Endothelial cell (in vitro differentiated cells): ENCODE data around the gene TNIP3. TPM values are rescaled to one million over a fixed set of nuclear protein-coding genes. Genes with fewer than 3 reads are reported as not detected.

Experiments used
- DNase-seq: peaks from one replicate; pipeline ENCODE4 v3.0.0; 2021; ENCODE audit warnings: low spot score
- H3K27ac Mint-ChIP-seq: one replicate; pipeline ENCODE4 v1.8.0; 2021; ENCODE audit warnings: mixed read lengths, inconsistent platforms; ENCODE audit not compliant: unreplicated experiment
- H3K27me3 Mint-ChIP-seq: one replicate; pipeline ENCODE4 v1.8.0; 2021; ENCODE audit warnings: mild to moderate bottlenecking, moderate library complexity, mixed read lengths, inconsistent platforms; ENCODE audit not compliant: unreplicated experiment
- H3K36me3 Mint-ChIP-seq: one replicate; pipeline ENCODE4 v1.8.0; 2021; ENCODE audit warnings: mild to moderate bottlenecking, low read depth, mixed read lengths, inconsistent platforms; ENCODE audit not compliant: unreplicated experiment
- H3K4me1 Mint-ChIP-seq: one replicate; pipeline ENCODE4 v1.8.0; 2021; ENCODE audit warnings: mild to moderate bottlenecking, mixed read lengths, inconsistent platforms; ENCODE audit not compliant: unreplicated experiment
- H3K4me3 Mint-ChIP-seq: one replicate; pipeline ENCODE4 v1.8.0; 2021; ENCODE audit warnings: mild to moderate bottlenecking, mixed read lengths, inconsistent platforms; ENCODE audit not compliant: unreplicated experiment
- H3K9me3 Mint-ChIP-seq: one replicate; pipeline ENCODE4 v1.8.0; 2021; ENCODE audit warnings: mixed read lengths, inconsistent platforms; ENCODE audit not compliant: unreplicated experiment
- total RNA-seq: library from RNA; stranded (reverse); fragmentation: NEBNext Ultra II Directional; extraction: Animal tissue kit (Norgen Biotek cat#: 25700); gene quantifications from one replicate; pipeline ENCODE4 v1.2.1, GENCODE V29; 2021; ENCODE audit not compliant: unreplicated experiment
- TF ChIP-seq, protein P1 (sequence below): fragments of 200-600 bp; sonication (generic); IDR thresholded peaks from one replicate; pipeline ENCODE4 v1.5.0; 2021; ENCODE audit warnings: antibody characterized with exemption; ENCODE audit not compliant: unreplicated experiment

TNIP3 gene
- total RNA-seq, 1 donor from 2014 or later: 4.0 TPM

- no peak overlapping the region for H3K4me3 Mint-ChIP-seq
- TF ChIP-seq, protein P1, sequence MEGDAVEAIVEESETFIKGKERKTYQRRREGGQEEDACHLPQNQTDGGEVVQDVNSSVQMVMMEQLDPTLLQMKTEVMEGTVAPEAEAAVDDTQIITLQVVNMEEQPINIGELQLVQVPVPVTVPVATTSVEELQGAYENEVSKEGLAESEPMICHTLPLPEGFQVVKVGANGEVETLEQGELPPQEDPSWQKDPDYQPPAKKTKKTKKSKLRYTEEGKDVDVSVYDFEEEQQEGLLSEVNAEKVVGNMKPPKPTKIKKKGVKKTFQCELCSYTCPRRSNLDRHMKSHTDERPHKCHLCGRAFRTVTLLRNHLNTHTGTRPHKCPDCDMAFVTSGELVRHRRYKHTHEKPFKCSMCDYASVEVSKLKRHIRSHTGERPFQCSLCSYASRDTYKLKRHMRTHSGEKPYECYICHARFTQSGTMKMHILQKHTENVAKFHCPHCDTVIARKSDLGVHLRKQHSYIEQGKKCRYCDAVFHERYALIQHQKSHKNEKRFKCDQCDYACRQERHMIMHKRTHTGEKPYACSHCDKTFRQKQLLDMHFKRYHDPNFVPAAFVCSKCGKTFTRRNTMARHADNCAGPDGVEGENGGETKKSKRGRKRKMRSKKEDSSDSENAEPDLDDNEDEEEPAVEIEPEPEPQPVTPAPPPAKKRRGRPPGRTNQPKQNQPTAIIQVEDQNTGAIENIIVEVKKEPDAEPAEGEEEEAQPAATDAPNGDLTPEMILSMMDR: no peak
- H3K36me3 Mint-ChIP-seq: no peaks in the 10 kb centered on the region
- peaks cover 17% of the 10 kb centered on the region for H3K4me1 Mint-ChIP-seq
- H3K27ac Mint-ChIP-seq: no peak overlapping the region
- H3K9me3 Mint-ChIP-seq: no peaks in the 10 kb centered on the region
- H3K27me3 Mint-ChIP-seq: no peaks in the 10 kb centered on the region
- no peak for DNase-seq
These were observed 12.2 kb downstream of the TNIP3 start for GRCh38 chr4:121151942-121152341.

DNA sequence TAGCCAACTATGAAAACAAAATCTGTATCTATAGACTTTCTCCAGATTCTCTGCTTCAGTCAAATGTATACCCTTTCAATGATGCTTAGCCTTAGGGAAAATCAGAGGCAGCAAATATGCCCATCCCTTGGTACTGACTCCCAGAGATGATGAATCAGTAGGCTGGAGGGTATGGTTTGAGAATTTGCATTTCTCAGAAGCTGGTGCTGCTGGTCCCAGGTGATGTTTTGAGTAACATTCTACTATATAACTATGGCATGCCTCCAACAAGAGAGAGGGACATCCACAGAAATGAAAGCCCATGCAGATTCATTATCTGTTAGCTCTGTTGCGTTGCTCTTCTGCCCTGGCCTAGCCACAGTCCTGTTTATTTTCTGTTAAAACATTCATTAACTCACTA, 13.6 kb downstream of the TNIP3 start:
- Mint-ChIP-seq H3K27me3 (no peaks in the 10 kb centered on the region), H3K36me3 (no peaks in the 10 kb centered on the region), H3K4me1 (peaks cover 11% of the 10 kb centered on the region), H3K9me3 (no peaks in the 10 kb centered on the region), H3K27ac (no peak overlapping the region), H3K4me3 (no peak overlapping the region)
- TF ChIP-seq, protein P1: no peak
- no peak for DNase-seq

DNA sequence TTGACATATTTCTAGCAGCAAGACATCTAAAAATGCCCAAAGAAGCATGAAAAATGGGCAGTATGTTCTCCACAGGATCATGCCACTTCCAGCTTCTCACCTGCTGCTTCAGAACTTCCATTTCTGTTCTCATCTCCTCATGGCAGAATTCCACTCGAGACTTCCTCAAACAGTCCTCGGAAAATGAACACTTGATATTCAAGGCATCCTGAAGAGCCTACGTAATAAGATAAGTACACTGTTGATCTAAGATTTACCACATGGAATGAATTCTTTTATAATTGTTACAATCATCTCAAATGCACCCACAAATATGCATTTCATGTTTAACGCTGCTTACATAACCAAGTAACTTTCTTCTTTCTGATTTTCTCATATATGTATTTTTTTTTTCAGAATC, 14.1 kb downstream of the TNIP3 start:
- Mint-ChIP-seq H3K4me3 (no peak overlapping the region), H3K27ac (no peak overlapping the region), H3K27me3 (no peaks in the 10 kb centered on the region), H3K36me3 (no peaks in the 10 kb centered on the region), H3K4me1 (peaks cover 11% of the 10 kb centered on the region), H3K9me3 (no peaks in the 10 kb centered on the region)
- DNase-seq: no peak
- TF ChIP-seq, protein P1: no peak

GRCh38 chr4:121148621-121149020, 15.5 kb downstream of the TNIP3 start:
- Mint-ChIP-seq H3K27me3 (no peaks in the 10 kb centered on the region), H3K4me3 (no peak overlapping the region), H3K4me1 (no peaks in the 10 kb centered on the region), H3K27ac (no peak overlapping the region), H3K9me3 (no peaks in the 10 kb centered on the region), H3K36me3 (no peaks in the 10 kb centered on the region)
- no peak for DNase-seq
- TF ChIP-seq, protein P1: no peak

- H3K4me3 Mint-ChIP-seq: no peak overlapping the region
- no peaks in the 10 kb centered on the region for H3K4me1 Mint-ChIP-seq
- H3K9me3 Mint-ChIP-seq: no peaks in the 10 kb centered on the region
- TF ChIP-seq, protein P1: no peak
- no peaks in the 10 kb centered on the region for H3K27me3 Mint-ChIP-seq
- no peak for DNase-seq
- H3K36me3 Mint-ChIP-seq: no peaks in the 10 kb centered on the region
- H3K27ac Mint-ChIP-seq: no peak overlapping the region
These were observed 16.1 kb downstream of the TNIP3 start for GRCh38 chr4:121148000-121148399.
